GM23338 (cell line): ENCODE measurements around the gene LAMC3. TPM values are rescaled to one million over a fixed set of nuclear protein-coding genes. Genes with fewer than 3 reads are reported as not detected.

Experiments
- ATAC-seq: fragments of 200-7000 bp; cut with Tn5 transposase; 3 replicates; pipeline ENCODE4 v1.9.1; 2020
- DNase-seq: peaks from one replicate; pipeline ENCODE4 v3.0.0-alpha.2; 2015; ENCODE audit warnings: low spot score
- H2AFZ ChIP-seq: fragments of 200-600 bp; sonication (generic); 2 replicates; pipeline ENCODE4 v1.8.0; 2016; ENCODE audit warnings: antibody characterized with exemption, mild to moderate bottlenecking, moderate library complexity
- H3F3A ChIP-seq: fragments of 200-600 bp; sonication (generic); replicated peaks from 2 replicates; pipeline ENCODE4 v1.8.0; 2017; ENCODE audit warnings: antibody characterized with exemption, mixed run types, low read depth
- H3K27ac ChIP-seq: fragments of 200-600 bp; sonication (generic); 2 replicates; pipeline ENCODE4 v1.6.1; 2016; ENCODE audit warnings: low read depth
- H3K27me3 ChIP-seq: fragments of 200-600 bp; sonication (generic); 2 replicates; pipeline ENCODE4 v1.8.0; 2016; ENCODE audit warnings: mild to moderate bottlenecking, mixed run types, moderate library complexity; ENCODE audit not compliant: insufficient read depth
- H3K36me3 ChIP-seq: fragments of 200-600 bp; sonication (generic); 2 replicates; pipeline ENCODE4 v1.8.0; 2016; ENCODE audit warnings: mild to moderate bottlenecking; ENCODE audit not compliant: insufficient read depth
- H3K4me1 ChIP-seq: fragments of 200-600 bp; sonication (generic); 2 replicates; pipeline ENCODE4 v1.8.0; 2016; ENCODE audit warnings: mild to moderate bottlenecking, moderate library complexity; ENCODE audit not compliant: insufficient read depth
- H3K4me2 ChIP-seq: fragments of 200-600 bp; sonication (generic); 2 replicates; pipeline ENCODE4 v1.7.1; 2017; ENCODE audit warnings: mixed run types
- H3K4me3 ChIP-seq: fragments of 200-600 bp; sonication (generic); 2 replicates; pipeline ENCODE4 v1.6.1; 2016; ENCODE audit warnings: mixed run types
- H3K79me2 ChIP-seq: fragments of 200-600 bp; sonication (generic); replicated peaks from 2 replicates; pipeline ENCODE4 v1.8.0; 2017; ENCODE audit warnings: mild to moderate bottlenecking; ENCODE audit not compliant: insufficient read depth
- H3K9me2 ChIP-seq: fragments of 200-600 bp; sonication (generic); 2 replicates; pipeline ENCODE4 v1.8.0; 2017; ENCODE audit not compliant: insufficient read depth
- H4K20me1 ChIP-seq: fragments of 200-600 bp; sonication (generic); replicated peaks from 2 replicates; pipeline ENCODE4 v1.8.0; 2017; ENCODE audit warnings: mild to moderate bottlenecking; ENCODE audit not compliant: insufficient read depth
- H3K27ac Mint-ChIP-seq: 2 replicates; pipeline ENCODE4 v1.8.0; 2020; ENCODE audit warnings: inconsistent platforms, mild to moderate bottlenecking, moderate library complexity, mixed read lengths
- H3K27me3 Mint-ChIP-seq: 3 replicates; pipeline ENCODE4 v1.8.0; 2022; ENCODE audit warnings: low read depth, mild to moderate bottlenecking, moderate library complexity, mixed read lengths, inconsistent platforms; ENCODE audit not compliant: insufficient read depth, poor library complexity
- H3K36me3 Mint-ChIP-seq: 3 replicates; pipeline ENCODE4 v1.8.0; 2021; ENCODE audit warnings: low read depth, mild to moderate bottlenecking, inconsistent platforms, moderate library complexity, mixed read lengths
- H3K4me1 Mint-ChIP-seq: 3 replicates; pipeline ENCODE4 v1.8.0; 2020; ENCODE audit warnings: mild to moderate bottlenecking, inconsistent platforms, mixed read lengths
- H3K4me3 Mint-ChIP-seq: 3 replicates; pipeline ENCODE4 v1.8.0; 2021; ENCODE audit warnings: moderate library complexity, mild to moderate bottlenecking, inconsistent platforms, mixed read lengths
- H3K9me3 Mint-ChIP-seq: 3 replicates; pipeline ENCODE4 v1.8.0; 2020; ENCODE audit warnings: moderate library complexity, mild to moderate bottlenecking, inconsistent platforms, mixed read lengths
- CREB1 ChIP-seq: fragments of 250-450 bp; sonication (Bioruptor Pico); IDR thresholded peaks from 2 replicates; pipeline ENCODE4 v1.5.0; 2020; ENCODE audit warnings: low read depth, mild to moderate bottlenecking, moderate library complexity
- EZH2phosphoT487 ChIP-seq: fragments of 200-600 bp; sonication (generic); IDR thresholded peaks from one replicate; pipeline ENCODE4 v1.8.1; 2018; ENCODE audit warnings: antibody characterized with exemption; ENCODE audit not compliant: unreplicated experiment
- JUNB ChIP-seq: IDR thresholded peaks from one replicate; pipeline ENCODE4 v1.6.1; 2016; ENCODE audit warnings: antibody characterized with exemption; ENCODE audit not compliant: unreplicated experiment
- NANOG ChIP-seq: IDR thresholded peaks from 2 replicates; pipeline ENCODE4 v1.6.1; 2016; ENCODE audit warnings: antibody characterized with exemption, borderline replicate concordance
- POLR2AphosphoS5 ChIP-seq: IDR thresholded peaks from 2 replicates; pipeline ENCODE4 v1.6.1; 2016; ENCODE audit warnings: antibody characterized with exemption, low read depth
- REST ChIP-seq: IDR thresholded peaks from one replicate; pipeline ENCODE4 v1.6.1; 2018; ENCODE audit warnings: antibody characterized with exemption; ENCODE audit not compliant: unreplicated experiment
- ZNF114 ChIP-seq: fragments of 250-450 bp; sonication (Bioruptor Pico); IDR thresholded peaks from 2 replicates; pipeline ENCODE4 v1.5.0; 2020; ENCODE audit warnings: mild to moderate bottlenecking, moderate library complexity
- ZNF331 ChIP-seq: fragments of 250-450 bp; sonication (Bioruptor Pico); IDR thresholded peaks from 2 replicates; pipeline ENCODE4 v1.5.0; 2020; ENCODE audit warnings: low read depth, mild to moderate bottlenecking, moderate library complexity
- polyA plus RNA-seq: library from polyadenylated mRNA; unstranded; fragments of >200 nt; fragmentation: Nextera tagmentation; extraction: Ambion mirVana; gene quantifications from 2 replicates; pipeline ENCODE4 v1.2.1, GENCODE V29; 2016
- total RNA-seq: library from RNA; depleted of rRNA; stranded (reverse); fragments of >200 nt; shearing (Covaris generic); gene quantifications from 2 replicates; pipeline ENCODE4 v1.2.3, GENCODE V29; 2014
- TF ChIP-seq, protein P1 (sequence below): IDR thresholded peaks from 2 replicates; pipeline ENCODE4 v1.6.1; 2016; ENCODE audit warnings: antibody characterized with exemption

Gene LAMC3
- total and polyA plus RNA-seq, 2 experiments from 2014 or later = 9.0 to 27.4 TPM

GRCh38 chr9:130961511-130962300 lies 47.3 kb upstream of the LAMC3 start:
- Histone ChIP-seq H3K36me3 (no peaks in the 10 kb centered on the region), H3K4me1 (no peaks in the 10 kb centered on the region), H3K9me2 (no peaks in the 10 kb centered on the region; the same call in 1 of the 2 replicates), H3K27me3 (no peaks in the 10 kb centered on the region), H3F3A (no peaks in the 10 kb centered on the region), H2AFZ (no peak overlapping the region), H3K79me2 (no peaks in the 10 kb centered on the region), H3K27ac (no peak overlapping the region), H3K4me3 (no peak overlapping the region), H4K20me1 (no peaks in the 10 kb centered on the region), H3K4me2 (no peak overlapping the region)
- Mint-ChIP-seq H3K27ac (no peak overlapping the region), H3K36me3 (peaks cover 5% of the 10 kb centered on the region), H3K9me3 (peaks cover 26% of the 10 kb centered on the region), H3K27me3 (peaks cover 8% of the 10 kb centered on the region), H3K4me1 (no peaks in the 10 kb centered on the region), H3K4me3 (no peak overlapping the region)
- no peak for ATAC-seq
- no peak for DNase-seq
- TF ChIP-seq, protein P1, sequence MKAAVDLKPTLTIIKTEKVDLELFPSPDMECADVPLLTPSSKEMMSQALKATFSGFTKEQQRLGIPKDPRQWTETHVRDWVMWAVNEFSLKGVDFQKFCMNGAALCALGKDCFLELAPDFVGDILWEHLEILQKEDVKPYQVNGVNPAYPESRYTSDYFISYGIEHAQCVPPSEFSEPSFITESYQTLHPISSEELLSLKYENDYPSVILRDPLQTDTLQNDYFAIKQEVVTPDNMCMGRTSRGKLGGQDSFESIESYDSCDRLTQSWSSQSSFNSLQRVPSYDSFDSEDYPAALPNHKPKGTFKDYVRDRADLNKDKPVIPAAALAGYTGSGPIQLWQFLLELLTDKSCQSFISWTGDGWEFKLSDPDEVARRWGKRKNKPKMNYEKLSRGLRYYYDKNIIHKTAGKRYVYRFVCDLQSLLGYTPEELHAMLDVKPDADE = no peak
- TF ChIP-seq JUNB = no peak
- TF ChIP-seq ZNF114 (CRISPR knock-in tag) = no peak
- no peak for TF ChIP-seq POLR2AphosphoS5

- H3K4me2 ChIP-seq = no peak overlapping the region
- TF ChIP-seq JUNB (no peak), ZNF331 (no peak), NANOG (no peak)
- no peaks in the 10 kb centered on the region for H3K4me1 Mint-ChIP-seq
- no peaks in the 10 kb centered on the region for H3K27me3 ChIP-seq
- peaks cover 8% of the 10 kb centered on the region for H3K27me3 Mint-ChIP-seq
- no peak for ATAC-seq
- no peak overlapping the region for H2AFZ ChIP-seq
- H3K4me1 ChIP-seq = no peaks in the 10 kb centered on the region
- no peaks in the 10 kb centered on the region for H4K20me1 ChIP-seq
- DNase-seq = no peak
- no peaks in the 10 kb centered on the region for H3F3A ChIP-seq
- peaks cover 5% of the 10 kb centered on the region for H3K36me3 Mint-ChIP-seq
- H3K36me3 ChIP-seq = no peaks in the 10 kb centered on the region
- no peak overlapping the region for H3K4me3 ChIP-seq
- no peaks in the 10 kb centered on the region for H3K79me2 ChIP-seq
- no peak overlapping the region for H3K27ac Mint-ChIP-seq
- H3K4me3 Mint-ChIP-seq = no peak overlapping the region
- H3K9me2 ChIP-seq = no peaks in the 10 kb centered on the region; the same call in 1 of the 2 replicates
- H3K9me3 Mint-ChIP-seq = peaks cover 24% of the 10 kb centered on the region
- no peak overlapping the region for H3K27ac ChIP-seq
Observed at GRCh38 chr9:130962418-130963316, 46.3 kb upstream of the LAMC3 start.

DNA sequence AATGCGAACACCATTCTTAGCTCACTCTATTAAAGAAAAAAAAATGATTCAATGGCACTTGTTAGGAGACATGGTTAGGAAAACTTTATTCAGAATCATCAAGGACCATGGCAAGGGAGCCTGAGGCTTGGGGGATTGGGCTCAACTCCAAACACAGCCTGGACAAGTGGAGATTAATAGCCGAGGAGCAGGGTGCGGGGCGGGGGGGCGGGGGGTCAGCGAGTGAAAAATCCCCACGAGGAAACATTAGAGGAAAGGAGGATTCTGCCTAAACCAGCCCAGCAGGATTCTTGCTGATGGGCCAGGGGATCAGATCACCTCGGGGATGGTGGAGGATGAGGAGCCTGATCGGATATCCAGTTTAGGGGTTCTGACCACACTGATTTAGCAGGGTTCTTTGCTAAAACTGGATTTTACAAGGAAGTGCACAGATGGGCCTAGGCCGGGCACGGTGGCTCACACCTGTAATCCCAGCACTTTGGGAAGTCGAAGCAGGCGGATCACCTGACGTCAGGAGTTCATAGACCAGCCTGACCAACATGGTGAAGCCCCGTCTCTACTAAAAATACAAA lies 45.6 kb upstream of the LAMC3 start:
- Histone ChIP-seq H3K36me3 (no peaks in the 10 kb centered on the region), H2AFZ (no peak overlapping the region), H4K20me1 (no peaks in the 10 kb centered on the region), H3K27me3 (no peaks in the 10 kb centered on the region), H3K79me2 (no peaks in the 10 kb centered on the region), H3K27ac (no peak overlapping the region), H3F3A (no peaks in the 10 kb centered on the region), H3K9me2 (no peaks in the 10 kb centered on the region; the same call in 1 of the 2 replicates), H3K4me1 (no peaks in the 10 kb centered on the region), H3K4me3 (no peak overlapping the region), H3K4me2 (no peak overlapping the region)
- H3K4me1 Mint-ChIP-seq = no peaks in the 10 kb centered on the region
- peaks cover 17% of the 10 kb centered on the region for H3K9me3 Mint-ChIP-seq
- H3K27me3 Mint-ChIP-seq = peaks cover 8% of the 10 kb centered on the region
- peaks cover 5% of the 10 kb centered on the region for H3K36me3 Mint-ChIP-seq
- ATAC-seq = no peak
- H3K4me3 Mint-ChIP-seq = no peak overlapping the region
- DNase-seq = no peak
- no peak overlapping the region for H3K27ac Mint-ChIP-seq
- TF ChIP-seq POLR2AphosphoS5 (no peak), JUNB (no peak), EZH2phosphoT487 (no peak), REST (no peak), NANOG (no peak), CREB1 (CRISPR knock-in tag) (no peak)
- TF ChIP-seq, protein P1 = no peak
